NCI-H526 (cell line): ENCODE data around the gene POGZ.
"Not testable (repeated sequence)": the region's sequence is repeated elsewhere in the genome, so short reads cannot be mapped to it uniquely, and the experiment has no call there.

ENCODE experiments used
- DNase-seq, 2 experiments: peaks; one replicate each; lab custom pipeline; 2025; lab: John Stamatoyannopoulos, UW

The POGZ gene

GRCh38 chr1:151476083-151476482 lies 16.8 kb upstream of the POGZ start:
- DNase-seq = no peak

- DNase-seq = no peak
These were observed 15.9 kb upstream of the POGZ start for GRCh38 chr1:151475175-151475574.

DNA sequence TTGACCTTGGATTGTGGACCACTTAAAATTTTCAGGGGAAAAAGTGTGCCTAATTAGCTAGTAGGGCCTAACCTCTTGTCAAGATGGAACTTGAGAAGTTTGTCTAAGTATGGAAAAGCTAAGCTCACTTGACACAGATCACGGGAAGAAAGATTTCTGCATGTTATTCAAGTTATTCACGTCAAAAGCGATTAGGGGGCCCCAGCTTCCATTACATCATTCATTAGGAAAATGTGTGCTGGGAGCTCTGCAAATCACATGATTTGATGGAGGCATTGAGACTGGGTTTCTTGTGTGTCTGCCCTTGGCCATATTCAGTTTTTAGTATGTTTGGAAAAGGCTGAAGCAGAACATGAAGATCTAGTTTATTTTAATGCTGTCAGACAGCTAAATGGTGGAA lies 15.5 kb upstream of the POGZ start:
- no peak for DNase-seq

DNA sequence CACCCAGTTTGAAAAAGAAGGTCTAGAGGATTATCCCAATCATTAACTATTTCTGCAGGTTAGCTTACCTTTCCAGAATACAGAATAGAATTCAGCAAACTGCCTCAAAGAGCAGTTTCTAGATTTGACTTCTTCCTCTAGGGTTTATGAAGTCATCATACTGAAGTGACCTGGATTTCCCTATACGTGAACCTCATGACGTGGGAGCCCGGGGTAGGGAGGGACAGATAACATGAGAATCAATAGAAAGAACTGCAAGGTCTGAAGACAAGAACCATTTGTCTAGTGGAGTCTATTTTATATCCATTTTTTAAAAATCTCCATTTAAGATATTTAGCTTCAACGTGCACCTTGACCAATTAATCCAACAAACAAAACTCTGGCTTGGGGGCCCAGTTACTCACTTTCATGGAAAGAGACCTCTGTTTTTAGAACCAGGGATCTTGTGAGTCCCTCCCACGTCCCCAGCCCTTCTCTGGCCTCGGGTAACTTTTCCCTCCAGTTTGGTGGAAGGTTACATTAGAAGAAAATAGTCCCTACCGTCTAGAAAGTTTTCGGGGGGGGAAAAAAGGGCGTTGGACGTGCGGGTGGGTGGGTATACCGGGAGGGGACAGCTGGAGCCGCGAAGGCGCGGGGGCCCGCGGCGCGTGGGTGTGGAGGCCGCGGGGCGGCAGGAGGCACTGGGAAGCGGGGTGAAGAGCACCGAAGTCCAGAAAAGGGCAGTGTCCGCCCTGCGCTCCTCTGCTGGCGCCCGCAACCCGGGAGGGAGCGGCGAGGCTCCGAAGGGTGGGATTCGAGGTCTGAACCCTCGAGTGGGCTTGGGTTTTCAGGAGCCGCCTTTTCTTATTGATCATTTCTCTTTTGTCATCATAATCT lies 13.8 kb upstream of the POGZ start:
- peak in 1 of 2 experiments; percentile 75 for DNase-seq

GRCh38 chr1:151465026-151465425 lies 5.7 kb upstream of the POGZ start:
- no peak for DNase-seq

DNA sequence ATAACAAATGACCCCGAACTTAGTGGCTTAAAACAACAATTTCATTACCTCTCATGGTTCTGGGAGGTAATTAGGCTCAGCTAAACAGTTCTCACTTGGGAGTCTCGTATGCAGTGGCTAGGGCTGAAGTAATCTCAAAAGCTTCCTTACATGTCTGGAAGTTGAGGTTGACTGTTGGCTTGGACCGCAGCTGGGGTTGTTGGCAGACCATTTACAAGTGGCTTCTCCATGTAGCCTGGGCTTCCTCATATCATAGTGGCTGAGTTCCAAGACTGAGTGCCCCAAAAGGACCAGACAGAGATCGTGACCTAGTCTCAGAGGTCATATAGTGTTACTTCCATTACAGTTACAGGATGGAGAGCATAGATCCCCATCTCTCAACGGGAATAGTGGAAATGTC lies 2.4 kb upstream of the POGZ start:
- DNase-seq = no peak

GRCh38 chr1:151458802-151459330 lies 428 bp downstream of the POGZ start:
- DNase-seq = peak; percentile 60 to 95

DNA sequence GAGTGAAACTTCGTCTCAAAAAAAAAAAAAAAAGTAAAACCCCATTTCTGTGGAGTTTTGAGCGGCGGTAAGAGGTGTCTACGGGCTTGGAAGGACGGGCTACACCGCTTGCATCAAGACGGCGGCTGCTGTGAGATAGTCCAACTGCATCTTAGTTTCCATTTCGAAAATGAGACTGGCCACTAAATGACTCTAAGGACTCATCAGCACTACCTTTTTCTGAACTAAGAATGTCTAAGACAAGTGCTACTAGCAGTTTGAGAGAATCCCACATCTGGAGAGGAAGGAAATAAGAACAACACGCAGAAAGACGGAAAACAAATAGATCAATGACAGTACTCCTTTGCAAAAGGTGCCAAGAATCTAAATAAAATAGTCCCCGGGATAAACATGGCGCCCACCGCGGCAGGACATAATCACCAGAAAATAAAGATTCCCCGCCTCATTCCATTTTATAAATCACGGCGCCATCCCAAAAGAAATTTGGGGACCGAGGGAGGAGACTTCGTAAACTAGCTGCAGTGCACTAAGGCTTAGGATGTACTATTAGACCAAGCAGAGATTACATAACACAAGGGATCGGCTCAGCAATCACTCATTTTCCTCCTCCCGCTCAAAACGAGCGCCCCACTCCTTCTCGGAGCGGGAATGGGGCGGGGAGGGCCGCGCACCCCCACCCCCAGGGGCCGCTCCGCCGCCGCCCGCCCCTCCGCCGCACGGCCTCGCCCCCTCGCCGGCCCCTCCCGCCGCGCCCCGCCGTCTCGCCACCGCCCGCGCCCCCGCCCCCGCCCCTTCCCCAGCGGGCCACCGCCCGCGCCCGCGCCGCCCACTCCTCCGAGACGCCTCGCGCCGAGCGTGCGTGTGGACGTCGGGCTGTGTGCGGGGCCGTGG lies 1.1 kb downstream of the POGZ start:
- peak; percentile 83 to 95 for DNase-seq

DNA sequence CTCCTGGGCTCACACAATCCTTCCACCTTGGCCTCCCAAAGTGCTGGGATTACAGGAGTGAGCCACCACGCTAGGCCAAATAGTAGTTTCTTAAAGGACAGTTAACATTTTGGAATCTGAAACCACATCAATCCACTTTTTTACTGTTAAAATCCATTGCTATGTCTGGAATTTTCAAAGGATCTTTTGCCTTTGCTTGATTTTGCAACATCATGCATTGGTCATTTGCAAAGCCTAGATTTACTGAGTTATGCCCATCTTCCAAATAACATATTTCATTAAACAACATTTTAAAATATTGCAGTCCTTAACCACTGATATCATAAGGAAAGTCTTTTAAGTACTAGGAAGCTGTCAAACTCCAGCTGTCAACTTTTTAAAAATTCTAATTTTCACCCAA lies 3.3 kb downstream of the POGZ start:
- DNase-seq = no peak

GRCh38 chr1:151455231-151455630 lies 4.1 kb downstream of the POGZ start:
- no peak for DNase-seq

- DNase-seq = no peak
These were observed 11.6 kb downstream of the POGZ start for GRCh38 chr1:151447696-151448095.

- no peak for DNase-seq
These were observed 14.5 kb downstream of the POGZ start for GRCh38 chr1:151444783-151445177.

DNA sequence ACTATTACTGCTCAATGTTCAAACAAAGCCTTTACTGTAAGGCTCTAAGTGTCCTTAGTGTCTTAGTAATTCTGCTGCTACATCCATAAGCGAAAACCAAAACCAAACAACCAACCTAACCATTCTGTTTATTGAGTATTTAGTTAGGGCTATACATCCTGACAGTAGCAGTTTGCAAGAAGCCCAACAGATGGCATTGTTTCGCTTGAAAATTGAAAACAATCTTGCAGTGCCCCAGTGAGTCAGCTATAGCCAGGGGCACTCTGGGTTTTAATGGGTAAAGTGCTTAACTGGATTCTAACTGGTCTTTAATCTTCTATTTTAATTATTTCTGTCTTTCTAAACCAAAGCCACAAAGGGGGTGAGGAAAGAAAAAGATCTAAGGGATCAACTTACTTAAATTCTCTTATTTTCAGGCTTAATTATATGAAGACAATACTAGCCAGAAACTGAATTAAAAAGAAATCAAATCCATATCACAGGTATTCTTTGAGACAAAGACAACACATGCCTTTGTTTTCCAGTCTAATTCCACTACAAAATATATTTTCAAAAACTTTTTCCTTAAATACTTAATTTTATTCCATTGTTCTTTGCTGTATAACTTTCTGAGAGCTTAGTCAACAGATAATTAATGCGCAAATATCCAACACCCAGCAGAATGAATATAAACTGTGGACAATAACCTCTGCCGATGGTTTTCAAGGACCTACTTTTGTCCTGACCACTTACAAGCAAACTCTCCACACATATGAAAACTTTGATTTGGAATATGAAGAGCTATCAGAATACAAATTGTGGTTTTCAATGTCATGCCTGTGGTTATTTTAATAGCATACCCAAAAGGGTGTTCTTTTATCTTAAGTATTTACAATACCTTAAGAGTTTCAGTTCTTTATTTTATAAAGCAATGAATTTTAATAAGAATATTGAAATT lies 15.2 kb downstream of the POGZ start:
- DNase-seq = peak; percentile 75 to 95

DNA sequence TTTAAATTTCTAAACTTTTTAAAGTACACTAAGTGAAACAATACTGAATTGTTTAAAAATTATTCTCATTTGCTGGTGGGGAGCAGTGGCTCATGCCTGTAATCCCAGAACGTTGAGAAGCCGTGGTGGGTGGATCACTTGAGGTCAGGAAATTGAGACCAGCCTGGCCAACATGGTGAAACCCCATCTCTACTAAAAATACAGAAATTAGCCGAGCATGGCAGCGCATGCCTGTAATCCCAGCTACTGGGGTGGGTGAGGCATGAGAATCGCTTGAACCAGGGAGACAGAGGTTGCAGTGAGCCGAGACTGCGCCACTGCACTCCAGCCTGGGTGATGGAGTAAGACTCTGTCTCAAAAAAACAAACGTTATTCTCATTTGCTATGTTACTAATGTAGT lies 21.9 kb downstream of the POGZ start:
- not testable (repeated sequence) for DNase-seq

- DNase-seq = no peak
These were observed 22.3 kb downstream of the POGZ start for GRCh38 chr1:151436985-151437384.

DNA sequence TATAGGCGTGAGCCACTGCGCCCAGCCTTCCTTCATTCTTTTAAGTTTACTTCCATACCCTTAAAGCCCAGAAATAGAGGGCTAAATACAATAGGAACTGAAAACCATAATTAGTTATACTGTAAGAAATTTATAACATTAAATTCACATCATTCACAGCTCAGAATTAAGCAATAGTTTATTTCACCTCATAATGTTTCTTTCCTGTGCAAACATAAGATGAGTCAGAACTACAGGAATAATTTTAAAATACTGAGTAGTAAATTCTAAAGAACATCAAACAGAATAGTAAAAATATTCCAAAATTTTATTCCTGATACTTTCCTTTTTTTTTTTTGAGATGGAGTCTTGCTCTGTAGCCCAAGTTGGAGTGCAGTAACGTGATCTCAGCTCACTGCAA lies 24.1 kb downstream of the POGZ start:
- no peak for DNase-seq

GRCh38 chr1:151433827-151434226 lies 25.5 kb downstream of the POGZ start:
- DNase-seq = not testable (repeated sequence)

GRCh38 chr1:151428068-151428467 lies 31.2 kb downstream of the POGZ start:
- no peak for DNase-seq

GRCh38 chr1:151425103-151425502 lies 34.2 kb downstream of the POGZ start:
- no peak for DNase-seq

- DNase-seq = no peak
These were observed 39.5 kb downstream of the POGZ start for GRCh38 chr1:151419819-151420218.

DNA sequence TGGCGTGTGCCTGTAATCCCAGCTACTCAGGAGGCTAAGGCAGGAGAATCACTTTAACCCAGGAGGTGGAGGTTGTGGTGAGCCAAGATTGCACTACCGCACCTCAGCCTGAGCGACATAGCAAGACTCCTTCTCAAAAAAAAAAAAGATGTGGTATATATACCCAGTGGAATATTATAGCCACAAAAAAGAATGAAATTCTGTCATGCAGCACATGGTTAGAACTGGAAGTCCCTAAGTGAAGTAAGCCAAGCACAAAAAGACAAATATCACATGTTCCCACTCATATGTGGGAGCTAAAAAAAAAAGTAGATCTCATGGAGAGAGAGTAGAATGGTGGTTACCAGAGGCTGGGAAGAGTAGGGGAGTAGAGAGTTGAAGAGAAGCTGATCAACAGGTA lies 41.2 kb downstream of the POGZ start:
- DNase-seq = no peak

- no peak for DNase-seq
These were observed 43.1 kb downstream of the POGZ start for GRCh38 chr1:151416231-151416630.
